ENCODE results near the gene IFIT1.
"Not testable (repeated sequence)": the region's sequence is repeated elsewhere in the genome, so short reads cannot be mapped to it uniquely, and the experiment has no call there.

IFIT1 gene

GRCh38 chr10:89382757-89383156 is 9.7 kb upstream of the IFIT1 start:
- no peak for TF ChIP-seq Cebpa-rat (IDR thresholded peaks at IDR 0.05)
- Histone ChIP-seq H3K27me3 (no peaks in the 10 kb centered on the region), H3K9ac (no peak overlapping the region)

DNA sequence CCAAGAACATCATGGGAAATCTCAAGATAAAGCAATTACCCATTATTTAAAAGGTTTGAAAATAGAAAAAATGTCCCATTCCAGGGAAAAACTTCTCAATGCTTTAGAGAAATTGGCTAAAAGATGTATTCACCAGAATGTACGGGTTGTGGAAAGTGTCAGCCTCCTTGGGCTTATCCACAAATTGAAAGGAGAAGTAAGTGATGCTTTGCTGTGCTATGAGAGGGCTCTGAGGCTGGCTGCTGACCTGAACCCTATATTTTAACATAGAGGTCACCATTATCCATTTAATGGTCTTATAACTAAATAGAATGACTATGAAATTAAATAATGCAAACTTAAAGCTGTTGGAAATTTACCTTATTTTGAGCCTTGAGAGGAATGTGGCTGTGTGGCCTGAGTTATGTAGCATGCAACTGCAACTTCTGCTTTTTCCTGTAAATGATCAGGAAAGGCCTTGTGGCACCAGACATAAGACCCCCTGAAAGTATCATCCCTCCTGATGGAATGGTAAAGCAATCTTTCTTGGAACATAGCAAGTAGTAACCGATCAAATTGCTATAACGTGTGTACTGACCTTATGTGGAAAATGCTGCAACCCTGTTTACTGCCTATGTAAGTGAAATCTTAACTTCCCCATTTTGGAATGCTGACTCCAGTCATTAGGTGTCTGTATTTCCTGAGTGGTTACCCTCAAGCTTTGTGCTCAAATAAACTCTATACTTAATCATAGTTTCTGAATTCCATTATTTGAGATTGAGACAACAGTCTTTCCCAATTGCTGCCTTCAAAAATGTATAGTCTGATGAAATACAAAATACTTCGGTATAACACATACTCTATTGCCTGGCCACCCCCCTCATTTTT is 7.7 kb upstream of the IFIT1 start:
- Histone ChIP-seq H3K9me3 (no peaks in the 10 kb centered on the region), H3K36me3 (no peaks in the 10 kb centered on the region), H4K20me1 (no peaks in the 10 kb centered on the region), H3K4me2 (peak overlapping the region; percentile 43), H3K4me3 (no peak overlapping the region), H3K27me3 (no peaks in the 10 kb centered on the region), H3K9ac (no peak overlapping the region), H3K4me1 (peaks cover 12% of the 10 kb centered on the region), H3K27ac (no peak overlapping the region)
- no peak for TF ChIP-seq Cebpa-rat (IDR thresholded peaks at IDR 0.05)

More at GRCh38 chr10:89382757-89383156, 9.7 kb upstream of the IFIT1 start:
- Histone ChIP-seq H3K4me3 (no peak overlapping the region), H4K20me1 (no peaks in the 10 kb centered on the region), H3K4me1 (peaks cover 12% of the 10 kb centered on the region), H3K27ac (no peak overlapping the region), H3K9me3 (no peaks in the 10 kb centered on the region), H3K4me2 (no peak overlapping the region), H3K36me3 (no peaks in the 10 kb centered on the region)

- Histone ChIP-seq H3K27ac (no peak overlapping the region), H3K9me3 (no peaks in the 10 kb centered on the region), H3K4me1 (peaks cover 43% of the 10 kb centered on the region), H3K27me3 (no peaks in the 10 kb centered on the region), H3K4me3 (no peak overlapping the region), H3K9ac (no peak overlapping the region), H3K4me2 (no peak overlapping the region), H4K20me1 (no peaks in the 10 kb centered on the region), H3K36me3 (no peaks in the 10 kb centered on the region)
- TF ChIP-seq Cebpa-rat (IDR thresholded peaks at IDR 0.05) = no peak
Observed at GRCh38 chr10:89388806-89389205, 3.6 kb upstream of the IFIT1 start.

DNA sequence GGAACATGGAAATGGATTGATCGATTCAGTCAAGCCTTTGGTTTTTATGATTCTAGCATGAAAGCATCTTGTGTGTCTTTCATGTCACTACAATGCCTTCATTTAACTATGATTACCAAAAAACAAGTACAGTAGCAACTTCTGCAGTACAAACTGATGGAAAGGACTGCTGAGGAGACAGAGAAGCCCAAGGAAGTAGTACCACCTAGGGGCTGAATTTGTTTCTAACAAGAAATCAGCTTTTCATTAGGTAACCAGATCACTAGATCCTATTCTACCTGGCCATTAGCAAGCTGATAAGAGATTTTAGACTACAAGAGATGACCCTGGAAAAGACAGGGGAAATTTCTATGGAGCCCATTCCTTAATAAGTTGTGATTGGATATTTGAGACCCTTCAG is 3.2 kb upstream of the IFIT1 start:
- no peaks in the 10 kb centered on the region for H4K20me1 ChIP-seq
- H3K4me1 ChIP-seq = peaks cover 47% of the 10 kb centered on the region
- TF ChIP-seq Cebpa-rat (IDR thresholded peaks at IDR 0.05) = no peak
- H3K9ac ChIP-seq = no peak overlapping the region
- no peak overlapping the region for H3K4me3 ChIP-seq
- no peak overlapping the region for H3K27ac ChIP-seq
- H3K27me3 ChIP-seq = no peaks in the 10 kb centered on the region
- no peaks in the 10 kb centered on the region for H3K36me3 ChIP-seq
- H3K4me2 ChIP-seq = no peak overlapping the region
- no peaks in the 10 kb centered on the region for H3K9me3 ChIP-seq

DNA sequence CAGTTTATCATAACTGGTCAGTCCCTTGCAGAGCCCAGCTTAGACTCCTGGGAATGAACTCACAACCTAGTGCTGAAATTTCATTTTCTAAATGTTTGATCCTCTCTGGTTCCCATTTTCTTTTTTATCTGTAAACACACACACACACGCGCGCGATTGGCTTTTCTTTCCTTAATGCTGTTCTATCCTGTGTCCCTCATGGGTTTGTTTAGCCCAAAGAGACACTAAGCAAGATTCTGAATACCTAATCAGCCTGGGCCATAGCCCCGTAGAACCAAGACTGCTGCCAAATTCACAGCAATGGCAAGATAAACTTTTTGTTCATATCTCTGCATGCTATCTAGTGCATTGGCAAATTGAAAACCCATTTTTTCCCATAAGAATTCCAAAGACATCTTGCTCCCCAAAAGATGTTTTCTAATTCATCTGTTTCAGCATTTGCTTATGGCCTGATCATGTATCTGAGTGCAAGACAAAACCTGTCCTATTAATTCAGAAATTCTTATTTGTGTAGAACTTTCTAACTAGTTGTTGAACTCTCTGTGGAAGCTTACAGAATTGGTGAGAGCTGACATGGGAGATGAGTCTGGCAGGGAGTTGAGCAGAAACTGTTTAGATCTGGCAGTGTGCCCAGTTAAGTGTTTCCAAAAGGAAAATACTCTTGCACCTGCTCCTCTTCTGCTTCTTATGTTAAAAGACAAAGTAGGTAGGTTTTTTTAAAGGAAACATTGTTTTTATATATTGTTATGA is 1.8 kb upstream of the IFIT1 start:
- H3K27me3 ChIP-seq = no peaks in the 10 kb centered on the region
- no peaks in the 10 kb centered on the region for H3K36me3 ChIP-seq
- no peak overlapping the region for H3K4me2 ChIP-seq
- no peak overlapping the region for H3K27ac ChIP-seq
- H4K20me1 ChIP-seq = no peaks in the 10 kb centered on the region
- no peak for TF ChIP-seq Cebpa-rat (IDR thresholded peaks at IDR 0.05)
- no peak overlapping the region for H3K9ac ChIP-seq
- no peaks in the 10 kb centered on the region for H3K9me3 ChIP-seq
- H3K4me3 ChIP-seq = no peak overlapping the region
- peaks cover 35% of the 10 kb centered on the region for H3K4me1 ChIP-seq

DNA sequence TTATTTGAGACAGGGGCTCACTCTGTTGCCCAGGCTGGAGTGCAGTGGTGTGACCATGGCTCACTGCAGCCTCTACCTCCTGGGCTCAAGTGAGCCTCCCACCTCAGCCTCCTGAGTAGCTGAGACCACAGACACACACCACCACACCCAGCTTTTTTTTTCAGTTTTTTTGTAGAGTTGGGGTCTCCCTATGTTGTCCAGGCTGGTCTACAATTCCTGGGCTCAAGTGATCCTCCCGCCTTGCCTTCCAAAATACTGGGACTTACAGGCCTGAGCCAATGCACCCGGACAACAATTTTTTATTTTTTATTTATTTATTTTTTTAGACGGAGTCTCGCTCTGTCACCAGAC is 1.2 kb upstream of the IFIT1 start:
- H3K4me1 ChIP-seq = peaks cover 35% of the 10 kb centered on the region
- not testable (repeated sequence) for H3K4me3 ChIP-seq, H3K27me3 ChIP-seq, H3K9me3 ChIP-seq, H3K36me3 ChIP-seq, H3K27ac ChIP-seq, H3K9ac ChIP-seq, H4K20me1 ChIP-seq
- peak overlapping the region; percentile 91 for H3K4me2 ChIP-seq

- H3K36me3 ChIP-seq = no peaks in the 10 kb centered on the region
- peak overlapping the region; percentile 64 for H3K4me3 ChIP-seq
- peak overlapping the region; percentile 91 for H3K4me2 ChIP-seq
- peak overlapping the region; percentile 42; the same call in 1 of the 2 replicates for H3K9ac ChIP-seq
- no peaks in the 10 kb centered on the region for H3K27me3 ChIP-seq
- H3K9me3 ChIP-seq = 0 out of 2 replicates have a peak, but pooled peaks cover under 1% of the 10 kb centered on the region
- TF ChIP-seq Cebpa-rat (IDR thresholded peaks at IDR 0.05) = peak; percentile 75
- H3K4me1 ChIP-seq = peaks cover 35% of the 10 kb centered on the region
- peak overlapping the region; percentile 69 for H3K27ac ChIP-seq
- no peaks in the 10 kb centered on the region for H4K20me1 ChIP-seq
Observed at GRCh38 chr10:89392974-89393373, 551 bp downstream of the IFIT1 start.

- H3K36me3 ChIP-seq = no peaks in the 10 kb centered on the region
- no peaks in the 10 kb centered on the region for H3K27me3 ChIP-seq
- no peak overlapping the region for H3K27ac ChIP-seq
- H3K4me1 ChIP-seq = peaks cover 35% of the 10 kb centered on the region
- H4K20me1 ChIP-seq = no peaks in the 10 kb centered on the region
- H3K9me3 ChIP-seq = 0 out of 2 replicates have a peak, but pooled peaks cover 5% of the 10 kb centered on the region
- H3K4me3 ChIP-seq = no peak overlapping the region
- peak overlapping the region; percentile 91; the same call in 1 of the 2 replicates for H3K4me2 ChIP-seq
- no peak for TF ChIP-seq Cebpa-rat (IDR thresholded peaks at IDR 0.05)
- no peak overlapping the region for H3K9ac ChIP-seq
Observed at GRCh38 chr10:89393898-89394297, 1.5 kb downstream of the IFIT1 start.

DNA sequence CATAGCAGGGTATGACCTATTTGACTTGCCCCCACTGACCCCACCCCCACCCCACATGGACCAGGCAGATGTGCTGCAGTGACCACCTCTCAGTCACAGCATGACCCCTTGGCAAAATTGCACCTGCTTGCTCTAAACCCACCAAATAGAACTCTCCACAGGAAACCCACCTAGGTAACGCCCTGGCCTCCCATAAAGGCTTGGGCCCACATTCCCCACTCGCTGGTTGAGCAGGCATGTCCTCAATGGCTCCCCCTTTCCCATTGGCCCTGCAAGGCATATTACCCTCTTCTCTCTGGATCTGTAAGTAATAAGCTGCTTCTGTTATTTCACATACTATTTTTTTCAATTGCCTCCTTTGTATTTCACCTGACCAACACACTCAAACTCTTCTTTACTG is 2.7 kb downstream of the IFIT1 start:
- no peaks in the 10 kb centered on the region for H4K20me1 ChIP-seq
- no peak overlapping the region for H3K27ac ChIP-seq
- no peaks in the 10 kb centered on the region for H3K27me3 ChIP-seq
- no peak overlapping the region for H3K4me3 ChIP-seq
- H3K4me2 ChIP-seq = no peak overlapping the region
- peaks cover 35% of the 10 kb centered on the region for H3K4me1 ChIP-seq
- no peak for TF ChIP-seq Cebpa-rat (IDR thresholded peaks at IDR 0.05)
- H3K9ac ChIP-seq = no peak overlapping the region
- H3K9me3 ChIP-seq = 0 out of 2 replicates have a peak, but pooled peaks cover 5% of the 10 kb centered on the region
- H3K36me3 ChIP-seq = no peaks in the 10 kb centered on the region

Data from BLaER1 (cell line).